HEK293 (cell line): ENCODE measurements around the gene CACNB3.
A peak's percentile ranks its signal among the peaks of the same experiment; 100 is the strongest.

Experiments
- CTCF ChIA-PET: fragments of 350-600 bp; formaldehyde crosslinking; extraction: SDS; loops from one replicate; lab custom pipeline; 2021; ENCODE audit warnings: antibody characterized with exemption; lab: Yijun Ruan, JAX
- POLR2A ChIA-PET: fragments of 300-600 bp; formaldehyde crosslinking; extraction: SDS; loops from one replicate; lab custom pipeline; 2020; ENCODE audit warnings: antibody characterized with exemption, inconsistent platforms; lab: Yijun Ruan, JAX
- H3K27ac ChIP-seq: fragments of 200-500 bp; sonication (Bioruptor generic); 2 replicates; pipeline ENCODE4 v1.5.1; 2014; ENCODE audit warnings: low read depth, low read length, control low read depth, inconsistent platforms; ENCODE audit errors: extremely low read depth
- H3K36me3 ChIP-seq, 2 experiments: fragments of 200-500 bp in 1 of 2; sonication (Bioruptor generic) in 1 of 2; 1 replicate in 1 of 2; 2 replicates in 1 of 2; pipeline ENCODE4 v1.5.1; 2014 to 2017; ENCODE audit warnings: inconsistent platforms in 2 of 2, low read length in 2 of 2; ENCODE audit not compliant: control insufficient read depth in 2 of 2, insufficient read depth in 1 of 2
- H3K4me1 ChIP-seq: fragments of 200-500 bp; sonication (Bioruptor generic); 2 replicates; pipeline ENCODE4 v1.5.1; 2014; ENCODE audit warnings: mild to moderate bottlenecking, low read length, inconsistent platforms; ENCODE audit not compliant: control insufficient read depth, insufficient read depth
- H3K4me3 ChIP-seq: 2 replicates; pipeline ENCODE4 v1.5.1; 2011; ENCODE audit warnings: low read depth, mild to moderate bottlenecking, control low read depth, low read length, moderate library complexity
- H3K9me3 ChIP-seq: fragments of 200-500 bp; sonication (Bioruptor generic); 2 replicates; pipeline ENCODE4 v1.5.1; 2014; ENCODE audit warnings: low read depth, low read length, inconsistent platforms; ENCODE audit not compliant: control insufficient read depth, insufficient read depth
- GFI1B ChIP-seq: fragments of 450-650 bp; formaldehyde crosslinking; IDR thresholded peaks from 2 replicates; pipeline ENCODE4 v1.5.1; 2016; ENCODE audit warnings: missing biosample characterization, missing genetic modification characterization
- GLIS1 ChIP-seq: fragments of 450-650 bp; formaldehyde crosslinking; IDR thresholded peaks from 2 replicates; pipeline ENCODE4 v1.5.1; 2016; ENCODE audit warnings: missing biosample characterization, missing genetic modification characterization
- GLIS2 ChIP-seq: fragments of 450-650 bp; formaldehyde crosslinking; IDR thresholded peaks from 2 replicates; pipeline ENCODE4 v1.5.1; 2016; ENCODE audit warnings: missing biosample characterization, missing genetic modification characterization
- KLF16 ChIP-seq: fragments of 450-650 bp; formaldehyde crosslinking; IDR thresholded peaks from 2 replicates; pipeline ENCODE4 v1.5.1; 2017; ENCODE audit warnings: missing biosample characterization, missing genetic modification characterization
- MZF1 ChIP-seq: fragments of 450-650 bp; formaldehyde crosslinking; IDR thresholded peaks from 2 replicates; pipeline ENCODE4 v1.5.1; 2017; ENCODE audit warnings: missing biosample characterization, missing genetic modification characterization, borderline replicate concordance
- SCRT1 ChIP-seq: fragments of 450-650 bp; formaldehyde crosslinking; IDR thresholded peaks from 2 replicates; pipeline ENCODE4 v1.5.1; 2016; ENCODE audit warnings: missing biosample characterization, missing genetic modification characterization, borderline replicate concordance
- ZBTB17 ChIP-seq: fragments of 450-650 bp; formaldehyde crosslinking; IDR thresholded peaks from 2 replicates; pipeline ENCODE4 v1.5.1; 2016; ENCODE audit warnings: missing biosample characterization, missing genetic modification characterization
- ZNF121 ChIP-seq: fragments of 450-650 bp; formaldehyde crosslinking; IDR thresholded peaks from 2 replicates; pipeline ENCODE4 v1.5.1; 2016; ENCODE audit warnings: missing biosample characterization, missing genetic modification characterization
- ZNF214 ChIP-seq: fragments of 450-650 bp; formaldehyde crosslinking; IDR thresholded peaks from 2 replicates; pipeline ENCODE4 v1.5.1; 2017; ENCODE audit warnings: missing biosample characterization, mild to moderate bottlenecking, missing genetic modification characterization, borderline replicate concordance
- ZNF239 ChIP-seq: fragments of 450-650 bp; formaldehyde crosslinking; IDR thresholded peaks from 2 replicates; pipeline ENCODE4 v1.5.1; 2016; ENCODE audit warnings: missing biosample characterization, missing genetic modification characterization
- ZNF24 ChIP-seq: fragments of 450-650 bp; formaldehyde crosslinking; IDR thresholded peaks from 2 replicates; pipeline ENCODE4 v1.5.1; 2016; ENCODE audit warnings: missing biosample characterization, missing genetic modification characterization
- ZNF311 ChIP-seq: fragments of 450-650 bp; formaldehyde crosslinking; IDR thresholded peaks from 2 replicates; pipeline ENCODE4 v1.5.1; 2017; ENCODE audit warnings: missing biosample characterization, missing genetic modification characterization, borderline replicate concordance
- ZNF324 ChIP-seq: fragments of 450-650 bp; formaldehyde crosslinking; IDR thresholded peaks from 2 replicates; pipeline ENCODE4 v1.5.1; 2016; ENCODE audit warnings: missing biosample characterization, missing genetic modification characterization
- ZNF341 ChIP-seq: fragments of 450-650 bp; formaldehyde crosslinking; IDR thresholded peaks from 2 replicates; pipeline ENCODE4; 2016; ENCODE audit warnings: low read depth, missing biosample characterization, missing genetic modification characterization
- ZNF394 ChIP-seq: fragments of 450-650 bp; formaldehyde crosslinking; IDR thresholded peaks from 2 replicates; pipeline ENCODE4 v1.5.1; 2016; ENCODE audit warnings: missing biosample characterization, missing genetic modification characterization, mild to moderate bottlenecking, moderate library complexity, borderline replicate concordance
- ZNF416 ChIP-seq: fragments of 450-650 bp; formaldehyde crosslinking; IDR thresholded peaks from 2 replicates; pipeline ENCODE4 v1.5.1; 2016; ENCODE audit warnings: missing biosample characterization, missing genetic modification characterization
- ZNF48 ChIP-seq: fragments of 450-650 bp; formaldehyde crosslinking; IDR thresholded peaks from 2 replicates; pipeline ENCODE4 v1.5.1; 2016; ENCODE audit warnings: missing biosample characterization, missing genetic modification characterization
- ZNF501 ChIP-seq: fragments of 450-650 bp; formaldehyde crosslinking; IDR thresholded peaks from 2 replicates; pipeline ENCODE4 v1.5.1; 2016; ENCODE audit warnings: missing biosample characterization, missing genetic modification characterization
- ZNF664 ChIP-seq: fragments of 450-650 bp; formaldehyde crosslinking; IDR thresholded peaks from 2 replicates; pipeline ENCODE4 v1.5.1; 2016; ENCODE audit warnings: missing biosample characterization, missing genetic modification characterization
- ZNF707 ChIP-seq: fragments of 450-650 bp; formaldehyde crosslinking; IDR thresholded peaks from 2 replicates; pipeline ENCODE4 v1.5.1; 2016; ENCODE audit warnings: missing biosample characterization, missing genetic modification characterization
- ZNF777 ChIP-seq: fragments of 450-650 bp; formaldehyde crosslinking; IDR thresholded peaks from 2 replicates; pipeline ENCODE4 v1.5.1; 2017; ENCODE audit warnings: missing biosample characterization, missing genetic modification characterization, borderline replicate concordance
- ZNF792 ChIP-seq: fragments of 450-650 bp; formaldehyde crosslinking; IDR thresholded peaks from 2 replicates; pipeline ENCODE4 v1.5.1; 2016; ENCODE audit warnings: missing biosample characterization, missing genetic modification characterization
- ZNF837 ChIP-seq: fragments of 450-650 bp; formaldehyde crosslinking; IDR thresholded peaks from 2 replicates; pipeline ENCODE4 v1.5.1; 2016; ENCODE audit warnings: missing biosample characterization, missing genetic modification characterization
- ZSCAN30 ChIP-seq: fragments of 450-650 bp; IDR thresholded peaks from 2 replicates; pipeline ENCODE4 v1.5.1; 2018; ENCODE audit warnings: missing biosample characterization, mild to moderate bottlenecking, missing genetic modification characterization, moderate library complexity
- TF ChIP-seq, protein P1 (sequence below): fragments of 450-650 bp; formaldehyde crosslinking; IDR thresholded peaks from 2 replicates; pipeline ENCODE4 v1.5.1; 2017; ENCODE audit warnings: missing biosample characterization, missing genetic modification characterization
- TF ChIP-seq, protein P2 (sequence below): fragments of 450-650 bp; formaldehyde crosslinking; IDR thresholded peaks from 2 replicates; pipeline ENCODE4 v1.5.1; 2016; ENCODE audit warnings: missing biosample characterization, missing genetic modification characterization
- TF ChIP-seq, protein P3 (sequence below): fragments of 450-650 bp; formaldehyde crosslinking; IDR thresholded peaks from 2 replicates; pipeline ENCODE4 v1.5.1; 2016; ENCODE audit warnings: missing biosample characterization, missing genetic modification characterization, borderline replicate concordance

Gene CACNB3

DNA sequence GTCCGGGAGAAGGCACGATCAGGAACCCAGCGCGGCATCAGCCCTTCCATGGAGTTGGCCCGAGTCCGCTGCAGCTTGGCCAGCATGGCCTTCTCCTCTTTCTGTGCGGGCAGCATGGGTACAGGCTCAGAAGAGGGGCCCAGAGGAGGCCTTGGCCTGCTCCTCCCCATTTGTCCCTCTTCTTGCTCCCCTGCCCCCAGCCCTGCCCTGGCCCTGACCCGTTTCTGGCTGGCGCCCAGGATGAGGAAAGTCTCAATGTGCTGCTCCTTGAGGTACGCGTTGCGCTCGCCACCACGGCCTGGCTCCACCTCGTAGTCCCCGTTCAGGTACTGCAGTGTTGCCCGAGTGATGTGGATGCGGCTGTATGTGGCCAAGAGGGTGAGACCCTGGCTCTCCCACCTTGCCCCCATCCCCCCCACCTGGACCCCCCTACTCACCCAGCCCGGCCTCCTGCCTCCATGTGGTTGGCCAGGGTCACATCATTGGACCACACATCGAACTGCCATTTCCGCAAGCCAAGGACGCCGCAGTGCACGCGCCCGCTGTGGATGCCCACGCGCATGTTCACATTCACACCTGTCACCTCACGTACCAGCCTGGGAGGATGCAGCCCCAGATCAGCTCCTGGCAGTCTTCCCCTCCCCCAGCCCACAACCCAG is 42.2 kb upstream of the CACNB3 start (continued):
- no peak for TF ChIP-seq ZBTB17 (tag by site-specific recombination)
- no peak for TF ChIP-seq GLIS1 (tag by site-specific recombination)
- TF ChIP-seq ZNF416 (tag by site-specific recombination) = no peak
- TF ChIP-seq, protein P1, sequence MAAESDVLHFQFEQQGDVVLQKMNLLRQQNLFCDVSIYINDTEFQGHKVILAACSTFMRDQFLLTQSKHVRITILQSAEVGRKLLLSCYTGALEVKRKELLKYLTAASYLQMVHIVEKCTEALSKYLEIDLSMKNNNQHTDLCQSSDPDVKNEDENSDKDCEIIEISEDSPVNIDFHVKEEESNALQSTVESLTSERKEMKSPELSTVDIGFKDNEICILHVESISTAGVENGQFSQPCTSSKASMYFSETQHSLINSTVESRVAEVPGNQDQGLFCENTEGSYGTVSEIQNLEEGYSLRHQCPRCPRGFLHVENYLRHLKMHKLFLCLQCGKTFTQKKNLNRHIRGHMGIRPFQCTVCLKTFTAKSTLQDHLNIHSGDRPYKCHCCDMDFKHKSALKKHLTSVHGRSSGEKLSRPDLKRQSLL (tag by site-specific recombination) = no peak
- no peak for TF ChIP-seq ZNF501

DNA sequence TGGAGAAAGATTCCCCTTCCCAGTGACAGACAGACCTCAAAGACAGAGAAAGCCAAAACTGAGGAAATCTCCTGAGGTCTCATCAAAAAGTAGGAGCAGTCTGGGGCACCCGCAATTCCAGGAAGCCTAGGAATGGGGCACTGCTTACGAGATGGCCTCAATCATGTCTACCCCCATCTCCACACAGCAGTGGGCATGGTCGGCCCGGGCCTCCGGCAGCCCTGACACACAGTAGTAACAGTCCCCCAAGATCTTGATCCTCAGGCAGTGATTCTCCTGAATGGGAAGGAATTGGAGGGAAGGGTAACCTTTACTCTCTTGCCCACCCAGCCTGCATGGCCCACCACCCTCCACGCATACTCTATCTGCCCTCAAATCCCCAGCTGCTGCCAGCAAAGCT is 41.3 kb upstream of the CACNB3 start:
- H3K27ac ChIP-seq = no peak overlapping the region
- CTCF ChIA-PET = no interaction called here
- TF ChIP-seq ZNF311 (tag by site-specific recombination) = no peak
- TF ChIP-seq ZNF239 (tag by site-specific recombination) = no peak
- no peak for TF ChIP-seq ZNF48
- TF ChIP-seq ZNF664 = no peak
- TF ChIP-seq ZNF214 (tag by site-specific recombination) = no peak
- no peak for TF ChIP-seq ZNF121
- TF ChIP-seq SCRT1 (tag by site-specific recombination) = no peak
- no peak for TF ChIP-seq ZNF24
- no peak for TF ChIP-seq GFI1B (tag by site-specific recombination)
- no peak for TF ChIP-seq ZNF792 (tag by site-specific recombination)
- POLR2A ChIA-PET = no interaction called here
- H3K9me3 ChIP-seq = no peaks in the 10 kb centered on the region
- H3K4me3 ChIP-seq = no peak overlapping the region
- peaks cover 4 to 78% of the 10 kb centered on the region in 2 experiments for H3K36me3 ChIP-seq
- H3K4me1 ChIP-seq = no peaks in the 10 kb centered on the region

DNA sequence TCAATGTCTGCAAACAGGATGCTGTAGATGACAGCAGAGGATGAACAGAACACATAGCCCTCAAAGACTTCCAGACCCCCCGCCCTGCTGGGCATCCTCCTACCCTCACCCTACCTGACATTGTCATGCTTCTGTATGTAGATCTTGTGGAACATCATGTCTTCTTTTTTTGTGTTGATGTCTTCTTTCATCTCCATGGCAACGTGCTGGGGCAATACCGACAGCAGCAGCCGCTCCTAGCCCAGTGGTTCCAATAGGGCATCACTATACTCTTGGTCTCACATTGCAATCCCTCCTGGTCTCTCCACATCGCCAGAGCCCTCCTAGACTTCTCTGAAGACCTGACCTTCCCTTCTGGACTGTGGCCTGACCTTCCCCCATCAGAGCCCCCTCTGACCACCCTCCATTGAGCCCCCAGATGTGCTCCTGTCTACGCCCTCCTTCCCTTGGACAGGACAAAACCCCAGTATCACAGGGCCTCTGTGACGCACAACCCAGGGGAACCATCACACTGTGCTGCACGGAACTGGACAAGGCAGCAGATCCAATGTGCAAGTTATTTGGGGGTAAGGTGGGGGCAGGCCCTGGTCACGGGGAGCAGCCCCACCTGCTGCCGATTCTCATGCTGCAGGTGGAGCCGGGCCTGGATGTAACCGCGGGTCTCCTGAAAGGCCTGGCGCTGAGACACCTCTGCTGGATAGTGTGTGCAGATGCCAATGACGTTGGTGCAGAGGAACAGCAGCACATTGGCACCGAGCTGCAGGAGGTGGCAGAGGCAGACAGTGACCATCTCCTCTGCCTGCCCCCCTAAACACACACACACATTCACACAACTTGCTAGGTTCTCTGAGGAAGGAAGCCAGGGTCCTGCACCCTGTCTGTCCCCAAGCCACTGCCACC is 40.5 kb upstream of the CACNB3 start:
- ChIA-PET CTCF (interaction anchor here (0.6 kb wide), 1 partner anchor 256 kb away, joined by 5 read pairs; no protein-coding TSS in a partner anchor), POLR2A (no interaction called here)
- Histone ChIP-seq H3K27ac (no peak overlapping the region), H3K4me3 (no peak overlapping the region), H3K36me3 (peaks cover 4 to 78% of the 10 kb centered on the region in 2 experiments), H3K9me3 (no peaks in the 10 kb centered on the region), H3K4me1 (no peaks in the 10 kb centered on the region)
- 0 out of 2 replicates have a peak, but pooled peaks have one; percentile 10 for TF ChIP-seq GLIS2
- TF ChIP-seq, protein P2, sequence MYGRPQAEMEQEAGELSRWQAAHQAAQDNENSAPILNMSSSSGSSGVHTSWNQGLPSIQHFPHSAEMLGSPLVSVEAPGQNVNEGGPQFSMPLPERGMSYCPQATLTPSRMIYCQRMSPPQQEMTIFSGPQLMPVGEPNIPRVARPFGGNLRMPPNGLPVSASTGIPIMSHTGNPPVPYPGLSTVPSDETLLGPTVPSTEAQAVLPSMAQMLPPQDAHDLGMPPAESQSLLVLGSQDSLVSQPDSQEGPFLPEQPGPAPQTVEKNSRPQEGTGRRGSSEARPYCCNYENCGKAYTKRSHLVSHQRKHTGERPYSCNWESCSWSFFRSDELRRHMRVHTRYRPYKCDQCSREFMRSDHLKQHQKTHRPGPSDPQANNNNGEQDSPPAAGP (tag by site-specific recombination) = no peak

DNA sequence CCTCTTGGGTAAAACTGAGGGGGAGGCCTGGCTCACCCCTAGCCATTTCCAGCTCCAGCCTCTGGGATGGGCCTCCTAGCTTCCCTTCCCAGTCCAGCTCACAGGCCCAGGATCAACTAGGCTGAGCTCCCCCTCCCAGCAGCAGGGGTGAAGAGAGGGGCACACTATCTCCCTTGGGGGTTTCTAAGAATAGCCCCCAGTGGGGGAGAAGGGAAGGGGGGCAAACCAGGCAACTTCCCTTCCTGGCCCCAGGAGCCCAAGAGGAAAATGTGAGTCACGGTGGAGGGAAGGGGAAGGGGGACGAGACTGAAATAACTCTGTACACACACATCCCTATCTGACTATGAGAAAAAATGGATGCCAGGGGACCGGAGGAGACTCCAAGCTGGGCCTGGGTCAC is 38.4 kb upstream of the CACNB3 start:
- Histone ChIP-seq H3K4me3 (no peak overlapping the region), H3K9me3 (no peaks in the 10 kb centered on the region), H3K4me1 (no peaks in the 10 kb centered on the region), H3K36me3 (peaks cover 0 to 65% of the 10 kb centered on the region in 2 experiments; a peak in 2 of 3 replicates), H3K27ac (no peak overlapping the region)
- POLR2A ChIA-PET = no interaction called here
- CTCF ChIA-PET = interaction anchor here (0.5 to 1.2 kb wide), 5 partner anchors 8 to 251 kb away, joined by 3 to 5 read pairs (median 4); no protein-coding TSS in a partner anchor
- TF ChIP-seq ZNF394 (tag by site-specific recombination) = no peak
- TF ChIP-seq MZF1 (tag by site-specific recombination) = no peak
- no peak for TF ChIP-seq ZNF707 (tag by site-specific recombination)
- no peak for TF ChIP-seq ZNF837 (tag by site-specific recombination)
- TF ChIP-seq ZNF324 (tag by site-specific recombination) = no peak
- TF ChIP-seq, protein P3, sequence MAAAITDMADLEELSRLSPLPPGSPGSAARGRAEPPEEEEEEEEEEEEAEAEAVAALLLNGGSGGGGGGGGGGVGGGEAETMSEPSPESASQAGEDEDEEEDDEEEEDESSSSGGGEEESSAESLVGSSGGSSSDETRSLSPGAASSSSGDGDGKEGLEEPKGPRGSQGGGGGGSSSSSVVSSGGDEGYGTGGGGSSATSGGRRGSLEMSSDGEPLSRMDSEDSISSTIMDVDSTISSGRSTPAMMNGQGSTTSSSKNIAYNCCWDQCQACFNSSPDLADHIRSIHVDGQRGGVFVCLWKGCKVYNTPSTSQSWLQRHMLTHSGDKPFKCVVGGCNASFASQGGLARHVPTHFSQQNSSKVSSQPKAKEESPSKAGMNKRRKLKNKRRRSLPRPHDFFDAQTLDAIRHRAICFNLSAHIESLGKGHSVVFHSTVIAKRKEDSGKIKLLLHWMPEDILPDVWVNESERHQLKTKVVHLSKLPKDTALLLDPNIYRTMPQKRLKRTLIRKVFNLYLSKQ (tag by site-specific recombination) = no peak
- TF ChIP-seq GLIS1 (tag by site-specific recombination) = peak; percentile 21; the same call in 1 of the 2 replicates
- TF ChIP-seq KLF16 = no peak
- TF ChIP-seq ZNF416 (tag by site-specific recombination) = no peak
- TF ChIP-seq ZNF777 (tag by site-specific recombination) = no peak
- no peak for TF ChIP-seq ZNF341
- no peak for TF ChIP-seq ZSCAN30
